Peyer's patch (tissue), 4 donors: ENCODE measurements around the gene SHROOM2. TPM values are rescaled to one million over a fixed set of nuclear protein-coding genes. Genes with fewer than 3 reads are reported as not detected.

Source experiments
- DNase-seq, 3 donors: peaks; one replicate each; pipeline ENCODE4 v3.0.0-alpha.2; 2017 to 2019
- H3K27ac ChIP-seq, 4 donors: fragments of 200-600 bp; sonication (generic); one replicate each; pipeline ENCODE4 v1.5.1; 2016 to 2019
- H3K27me3 ChIP-seq, 2 donors: fragments of 200-600 bp; sonication (generic); one replicate each; pipeline ENCODE4 v1.5.1; 2019
- H3K36me3 ChIP-seq, 3 donors: fragments of 200-600 bp; sonication (generic); one replicate each; pipeline ENCODE4 v1.5.1; 2016 to 2019
- H3K4me1 ChIP-seq, 4 donors: fragments of 200-600 bp; sonication (generic); one replicate each; pipeline ENCODE4 v1.5.1; 2016 to 2019
- H3K4me3 ChIP-seq, 4 donors: fragments of 200-600 bp; sonication (generic); 1 replicate in 3 of 4; 2 replicates in 1 of 4; pipeline ENCODE4 v1.5.1; 2016 to 2019; ENCODE audit warnings: mild to moderate bottlenecking in 1 of 4
- H3K9me3 ChIP-seq, 4 donors: fragments of 200-600 bp; sonication (generic); one replicate each; pipeline ENCODE4 v1.5.1; 2016 to 2019; ENCODE audit warnings: mild to moderate bottlenecking in 1 of 4
- CTCF ChIP-seq, 6 experiments: fragments of 450-650 bp in 4 of 6; fragments of 200-600 bp in 2 of 6; sonication (generic) in 1 of 6; IDR thresholded peaks; one replicate each; pipeline ENCODE4 v1.5.1; 2017 to 2019; ENCODE audit warnings: antibody characterized with exemption in 6 of 6, mild to moderate bottlenecking in 3 of 6, moderate library complexity in 1 of 6
- POLR2A ChIP-seq, 2 donors: fragments of 450-650 bp; IDR thresholded peaks; one replicate each; pipeline ENCODE4 v1.5.1; 2017; ENCODE audit warnings: antibody characterized with exemption in 2 of 2, mild to moderate bottlenecking in 2 of 2, moderate library complexity in 2 of 2
- small RNA-seq, 2 donors: library from RNA; depleted of rRNA; stranded (forward); fragments of <200 nt; gene quantifications; one replicate each; pipeline ENCODE3, GENCODE V24; 2016
- total RNA-seq, 4 donors: library from RNA; depleted of rRNA; stranded (reverse); fragments of >200 nt; gene quantifications; one replicate each; pipeline ENCODE4 v1.1.0, GENCODE V29; 2016

Gene SHROOM2
- total RNA-seq, 4 donors from 2014 or later = 1.8 to 7.4 (median 3.3) TPM

GRCh38 chrX:9997041-9997440, 210.8 kb downstream of the SHROOM2 start:
- no peak overlapping the region for H3K4me3 ChIP-seq
- no peaks in the 10 kb centered on the region for H3K4me1 ChIP-seq
- H3K36me3 ChIP-seq = no peaks in the 10 kb centered on the region
- H3K27ac ChIP-seq = no peak overlapping the region
- DNase-seq = peak in 1 of 3 donors; percentile 28
- TF ChIP-seq CTCF (IDR thresholded peaks at IDR 0.05) = no peak
- no peak for TF ChIP-seq POLR2A (IDR thresholded peaks at IDR 0.05)
- no peaks in the 10 kb centered on the region for H3K9me3 ChIP-seq
- H3K27me3 ChIP-seq = no peaks in the 10 kb centered on the region

GRCh38 chrX:9997524-9997923, 211.3 kb downstream of the SHROOM2 start:
- no peak overlapping the region for H3K27ac ChIP-seq
- TF ChIP-seq POLR2A (IDR thresholded peaks at IDR 0.05) (no peak), CTCF (IDR thresholded peaks at IDR 0.05) (no peak)
- no peaks in the 10 kb centered on the region for H3K27me3 ChIP-seq
- no peaks in the 10 kb centered on the region for H3K4me1 ChIP-seq
- DNase-seq = no peak
- H3K9me3 ChIP-seq = no peaks in the 10 kb centered on the region
- H3K36me3 ChIP-seq = no peaks in the 10 kb centered on the region
- no peak overlapping the region for H3K4me3 ChIP-seq

Small RNA genes within 50 kb of the gene (small RNA-seq; reads per million reads assigned to genes)
- 0 reads per million in 2 donors for gene RF00019

Other genes with a start within 250 kb of the SHROOM2 start
- gene GPR143, start 20.6 kb upstream of the SHROOM2 start, total RNA-seq = not detected
- not detected for gene CLDN34, start 180.9 kb downstream of the SHROOM2 start, total RNA-seq